Esophagus squamous epithelium (tissue), 5 donors: ENCODE measurements around the gene AUTS2. TPM values are rescaled to one million over a fixed set of nuclear protein-coding genes. Genes with fewer than 3 reads are reported as not detected.

Experiments
- DNase-seq: peaks from one replicate; lab custom pipeline; 2025; lab: John Stamatoyannopoulos, UW
- H3K27ac ChIP-seq, 4 donors: fragments of 200-600 bp; sonication (generic); one replicate each; pipeline ENCODE4 v1.5.1; 2016 to 2019; ENCODE audit warnings: mild to moderate bottlenecking in 1 of 4
- H3K27me3 ChIP-seq, 4 donors: fragments of 200-600 bp; sonication (generic); 1 replicate in 3 of 4; 2 replicates in 1 of 4; pipeline versions ENCODE4 v1.5.1 to v1.6.0; 2017 to 2021; ENCODE audit warnings: antibody characterized with exemption in 1 of 4
- H3K36me3 ChIP-seq, 3 donors: fragments of 200-600 bp; sonication (generic); one replicate each; pipeline ENCODE4 v1.5.1; 2016 to 2019
- H3K4me1 ChIP-seq, 3 donors: fragments of 200-600 bp; sonication (generic); one replicate each; pipeline ENCODE4 v1.5.1; 2017 to 2019
- H3K4me3 ChIP-seq, 4 donors: fragments of 200-600 bp; sonication (generic); 1 replicate in 3 of 4; 2 replicates in 1 of 4; pipeline ENCODE4 v1.5.1; 2016 to 2019; ENCODE audit warnings: mild to moderate bottlenecking in 2 of 4, moderate library complexity in 1 of 4
- H3K9me3 ChIP-seq, 3 donors: fragments of 200-600 bp; sonication (generic); one replicate each; pipeline ENCODE4 v1.5.1; 2016 to 2019
- POLR2A ChIP-seq, 4 donors: fragments of 450-650 bp; IDR thresholded peaks; one replicate each; pipeline ENCODE4 v1.6.1; 2017; ENCODE audit warnings: antibody characterized with exemption in 4 of 4, mild to moderate bottlenecking in 4 of 4, moderate library complexity in 3 of 4
- WGBS, 2 donors: methylation state at CpG; one replicate each; pipeline ENCODE4 v1.1.5; 2018; 5-methylcytosine and 5-hydroxymethylcytosine counted together
- intact Hi-C: fragments of 100-400 bp; cut with DNase I; formaldehyde crosslinking; loops from one replicate; pipeline ENCODE4 v1.15.0; 2022
- total RNA-seq, 4 donors: library from RNA; depleted of rRNA; stranded (reverse); fragments of >200 nt; gene quantifications; one replicate each; pipeline ENCODE4 v1.1.0, GENCODE V29; 2016
- TF ChIP-seq, protein P1 (sequence below), 6 experiments: fragments of 450-650 bp in 4 of 6; fragments of 200-600 bp in 2 of 6; sonication (generic) in 2 of 6; IDR thresholded peaks; one replicate each; pipeline ENCODE4 v1.5.1; 2016 to 2019; ENCODE audit warnings: antibody characterized with exemption in 6 of 6, mild to moderate bottlenecking in 4 of 6, moderate library complexity in 4 of 6
- donor health status: DM: yes; HTN: yes; CAD: no.

Gene AUTS2
- total RNA-seq, 4 donors from 2014 or later, result 9.5 to 36.2 (median 23.0) TPM

DNA sequence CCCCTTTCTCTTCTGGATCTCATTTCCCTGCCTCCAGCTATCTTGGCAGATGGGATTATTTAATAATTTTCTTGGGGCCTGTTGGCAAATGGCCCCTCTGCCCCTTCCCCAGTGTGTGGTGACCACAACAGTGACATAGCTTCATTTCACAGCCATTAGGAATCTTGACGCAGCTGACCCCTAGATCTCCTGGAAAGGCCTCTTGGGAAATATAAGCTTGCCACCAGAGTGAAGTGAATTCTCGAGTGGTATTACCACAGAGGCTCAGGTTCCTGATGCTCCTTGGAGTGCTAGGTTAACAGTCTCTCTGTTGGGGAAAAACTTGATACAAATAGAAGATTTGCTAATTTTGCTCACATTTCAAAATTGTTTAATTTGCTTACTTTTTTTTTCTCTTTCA, 57.8 kb downstream of the AUTS2 start:
- H3K27ac ChIP-seq, result no peak overlapping the region
- no peak for DNase-seq
- no peak overlapping the region for H3K4me3 ChIP-seq
- H3K27me3 ChIP-seq, result no peaks in the 10 kb centered on the region
- 76 to 83% methylated on average over 2 of the region's 2 CpGs for WGBS, 2 donors
- TF ChIP-seq POLR2A (IDR thresholded peaks at IDR 0.05), result no peak
- TF ChIP-seq, protein P1, sequence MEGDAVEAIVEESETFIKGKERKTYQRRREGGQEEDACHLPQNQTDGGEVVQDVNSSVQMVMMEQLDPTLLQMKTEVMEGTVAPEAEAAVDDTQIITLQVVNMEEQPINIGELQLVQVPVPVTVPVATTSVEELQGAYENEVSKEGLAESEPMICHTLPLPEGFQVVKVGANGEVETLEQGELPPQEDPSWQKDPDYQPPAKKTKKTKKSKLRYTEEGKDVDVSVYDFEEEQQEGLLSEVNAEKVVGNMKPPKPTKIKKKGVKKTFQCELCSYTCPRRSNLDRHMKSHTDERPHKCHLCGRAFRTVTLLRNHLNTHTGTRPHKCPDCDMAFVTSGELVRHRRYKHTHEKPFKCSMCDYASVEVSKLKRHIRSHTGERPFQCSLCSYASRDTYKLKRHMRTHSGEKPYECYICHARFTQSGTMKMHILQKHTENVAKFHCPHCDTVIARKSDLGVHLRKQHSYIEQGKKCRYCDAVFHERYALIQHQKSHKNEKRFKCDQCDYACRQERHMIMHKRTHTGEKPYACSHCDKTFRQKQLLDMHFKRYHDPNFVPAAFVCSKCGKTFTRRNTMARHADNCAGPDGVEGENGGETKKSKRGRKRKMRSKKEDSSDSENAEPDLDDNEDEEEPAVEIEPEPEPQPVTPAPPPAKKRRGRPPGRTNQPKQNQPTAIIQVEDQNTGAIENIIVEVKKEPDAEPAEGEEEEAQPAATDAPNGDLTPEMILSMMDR (IDR thresholded peaks at IDR 0.05), result no peak
- peaks cover 9 to 52% (median 24%) of the 10 kb centered on the region in 3 donors for H3K4me1 ChIP-seq
- no peaks in the 10 kb centered on the region for H3K36me3 ChIP-seq
- intact Hi-C loops, result no loop called here
- no peaks in the 10 kb centered on the region for H3K9me3 ChIP-seq

DNA sequence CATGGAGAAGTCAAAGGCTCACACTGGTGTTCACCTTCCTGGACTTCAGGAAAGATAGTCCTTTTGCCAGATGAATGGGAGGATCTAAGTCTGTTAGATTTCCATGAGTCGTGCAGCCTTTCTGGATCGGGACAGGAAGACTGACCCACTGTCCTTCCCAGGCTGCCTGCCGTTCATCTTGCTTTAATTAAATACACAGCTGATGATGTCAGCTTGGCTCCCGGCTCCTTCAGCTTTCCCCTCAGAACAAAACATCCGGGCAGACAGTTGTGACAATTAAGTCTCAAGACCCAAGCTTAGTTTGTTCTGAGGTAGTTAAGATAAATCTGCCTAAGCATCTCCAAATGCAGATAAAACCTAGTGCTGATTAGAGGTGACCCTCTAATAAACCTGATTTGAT, 58.6 kb downstream of the AUTS2 start:
- Histone ChIP-seq H3K4me1 (peaks cover 9 to 52% (median 24%) of the 10 kb centered on the region in 3 donors), H3K9me3 (no peaks in the 10 kb centered on the region), H3K27me3 (no peaks in the 10 kb centered on the region), H3K4me3 (no peak overlapping the region), H3K36me3 (no peaks in the 10 kb centered on the region), H3K27ac (peak overlapping the region in 2 of 4 donors; percentile 19 to 45)
- no peak for TF ChIP-seq POLR2A (IDR thresholded peaks at IDR 0.05)
- TF ChIP-seq, protein P1 (IDR thresholded peaks at IDR 0.05), result no peak
- intact Hi-C loops, result no loop called here
- 41 to 49% methylated on average over 5 of the region's 5 CpGs for WGBS, 2 donors
- DNase-seq, result no peak

DNA sequence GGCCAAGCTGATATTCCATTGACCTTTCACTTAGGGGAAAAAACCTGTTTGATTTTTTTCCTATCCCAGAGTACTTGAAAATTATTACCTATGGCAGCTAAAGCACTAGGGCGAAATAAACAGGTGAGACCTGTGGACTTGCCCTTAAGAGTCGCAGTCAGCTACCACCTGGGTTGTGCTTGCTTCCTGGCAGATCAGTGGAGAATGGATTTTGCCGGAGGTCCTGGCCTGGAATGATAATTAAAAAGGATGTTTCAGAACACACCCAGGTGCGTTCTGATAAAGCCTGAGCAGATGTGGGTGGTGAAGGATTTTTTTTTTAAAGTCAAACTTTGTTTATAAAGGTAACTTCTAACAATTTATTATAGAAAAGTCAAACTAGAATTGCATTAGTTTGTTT, 59.1 kb downstream of the AUTS2 start:
- Histone ChIP-seq H3K9me3 (no peaks in the 10 kb centered on the region), H3K4me1 (peaks cover 9 to 52% (median 24%) of the 10 kb centered on the region in 3 donors), H3K27ac (peak overlapping the region in 1 of 4 donors; percentile 45), H3K4me3 (no peak overlapping the region), H3K27me3 (no peaks in the 10 kb centered on the region), H3K36me3 (no peaks in the 10 kb centered on the region)
- TF ChIP-seq POLR2A (IDR thresholded peaks at IDR 0.05), result no peak
- TF ChIP-seq, protein P1 (IDR thresholded peaks at IDR 0.05), result no peak
- 54 to 74% methylated on average over 4 of the region's 4 CpGs for WGBS, 2 donors
- intact Hi-C loops, result no loop called here
- no peak for DNase-seq

DNA sequence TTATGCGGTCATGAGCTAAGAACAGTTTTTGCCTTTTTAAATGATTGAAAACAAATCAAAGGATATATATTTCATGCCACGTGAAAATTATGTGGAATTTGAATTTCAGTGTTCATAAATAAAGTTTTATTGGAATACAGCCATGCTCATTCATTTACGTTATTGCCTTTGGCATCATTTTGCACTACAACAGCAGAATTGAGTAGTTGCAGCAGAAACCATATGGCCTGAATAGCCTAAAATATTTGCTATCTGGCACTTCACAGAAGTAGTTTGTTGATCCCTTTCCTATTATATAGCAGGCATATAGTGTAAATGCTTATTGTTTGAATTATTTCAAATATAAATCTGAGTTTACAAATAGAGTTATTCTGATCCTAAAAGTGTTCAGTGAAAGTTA, 59.7 kb downstream of the AUTS2 start:
- Histone ChIP-seq H3K4me1 (peaks cover 9 to 52% (median 24%) of the 10 kb centered on the region in 3 donors), H3K36me3 (no peaks in the 10 kb centered on the region), H3K9me3 (no peaks in the 10 kb centered on the region), H3K27ac (no peak overlapping the region), H3K4me3 (no peak overlapping the region), H3K27me3 (no peaks in the 10 kb centered on the region)
- intact Hi-C loops, result no loop called here
- 67 to 78% methylated on average over 3 of the region's 3 CpGs for WGBS, 2 donors
- TF ChIP-seq, protein P1 (IDR thresholded peaks at IDR 0.05), result no peak
- no peak for TF ChIP-seq POLR2A (IDR thresholded peaks at IDR 0.05)
- DNase-seq, result no peak

DNA sequence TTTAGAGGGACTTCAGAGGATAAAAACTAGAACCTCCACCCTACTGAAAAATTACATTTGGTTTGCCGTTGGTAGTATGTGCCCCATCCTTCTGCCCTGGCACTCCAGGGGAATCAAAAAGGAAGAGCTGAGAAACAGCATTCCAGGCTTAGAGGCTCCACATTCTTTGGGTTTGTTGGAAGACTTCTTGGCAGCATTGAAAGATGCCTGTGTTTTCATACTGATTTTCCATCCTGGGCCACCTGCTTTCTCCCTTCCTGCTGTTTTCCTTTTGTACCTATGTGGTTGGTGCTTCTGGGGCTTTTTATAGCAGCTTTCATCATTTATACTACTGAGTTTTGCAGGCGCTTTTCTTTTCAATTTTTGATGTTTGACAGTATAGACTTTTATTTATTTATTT, 61.7 kb downstream of the AUTS2 start:
- no peak for DNase-seq
- intact Hi-C loops, result no loop called here

More for the DNA sequence above, 61.7 kb downstream of the AUTS2 start:
- Histone ChIP-seq H3K4me1 (peaks cover 4 to 36% (median 11%) of the 10 kb centered on the region in 3 donors), H3K9me3 (no peaks in the 10 kb centered on the region), H3K4me3 (no peak overlapping the region), H3K27me3 (no peaks in the 10 kb centered on the region), H3K27ac (no peak overlapping the region), H3K36me3 (no peaks in the 10 kb centered on the region)
- no peak for TF ChIP-seq POLR2A (IDR thresholded peaks at IDR 0.05)
- TF ChIP-seq, protein P1 (IDR thresholded peaks at IDR 0.05), result no peak
- 33 to 58% methylated on average over 2 of the region's 2 CpGs for WGBS, 2 donors
